ENCODE data around the gene C14orf93. TPM values are rescaled to one million over a fixed set of nuclear protein-coding genes. Genes with fewer than 3 reads are reported as not detected.

The C14orf93 gene
- total RNA-seq, 1 experiment from 2014 or later, result 8.2 TPM

- TF ChIP-seq, protein P1, sequence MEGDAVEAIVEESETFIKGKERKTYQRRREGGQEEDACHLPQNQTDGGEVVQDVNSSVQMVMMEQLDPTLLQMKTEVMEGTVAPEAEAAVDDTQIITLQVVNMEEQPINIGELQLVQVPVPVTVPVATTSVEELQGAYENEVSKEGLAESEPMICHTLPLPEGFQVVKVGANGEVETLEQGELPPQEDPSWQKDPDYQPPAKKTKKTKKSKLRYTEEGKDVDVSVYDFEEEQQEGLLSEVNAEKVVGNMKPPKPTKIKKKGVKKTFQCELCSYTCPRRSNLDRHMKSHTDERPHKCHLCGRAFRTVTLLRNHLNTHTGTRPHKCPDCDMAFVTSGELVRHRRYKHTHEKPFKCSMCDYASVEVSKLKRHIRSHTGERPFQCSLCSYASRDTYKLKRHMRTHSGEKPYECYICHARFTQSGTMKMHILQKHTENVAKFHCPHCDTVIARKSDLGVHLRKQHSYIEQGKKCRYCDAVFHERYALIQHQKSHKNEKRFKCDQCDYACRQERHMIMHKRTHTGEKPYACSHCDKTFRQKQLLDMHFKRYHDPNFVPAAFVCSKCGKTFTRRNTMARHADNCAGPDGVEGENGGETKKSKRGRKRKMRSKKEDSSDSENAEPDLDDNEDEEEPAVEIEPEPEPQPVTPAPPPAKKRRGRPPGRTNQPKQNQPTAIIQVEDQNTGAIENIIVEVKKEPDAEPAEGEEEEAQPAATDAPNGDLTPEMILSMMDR (conservative IDR thresholded peaks at IDR 0.05), result no peak
- Histone ChIP-seq H3K4ac (ENCODE audit: low read depth, low read length) (no peak overlapping the region), H3T11ph (ENCODE audit: low read length) (no peak overlapping the region), H3K79me1 (ENCODE audit: insufficient read depth, low read depth, low read length, poor library complexity, severe bottlenecking) (no peaks in the 10 kb centered on the region), H2BK5ac (ENCODE audit: insufficient read length, low read length) (no peak overlapping the region), H3K14ac (ENCODE audit: insufficient read depth, low read length) (no peak overlapping the region), H3K4me2 (ENCODE audit: insufficient read depth, insufficient read length, low read length) (no peak overlapping the region), H2BK20ac (ENCODE audit: low read depth, low read length, poor library complexity, severe bottlenecking) (no peak overlapping the region), H3K56ac (ENCODE audit: insufficient read length, low read depth, low read length) (no peak overlapping the region), H3K23ac (ENCODE audit: insufficient read length, low read depth, low read length) (no peak overlapping the region), H4K5ac (ENCODE audit: insufficient read length, low read depth, low read length) (no peak overlapping the region), H4K20me1 (ENCODE audit: control insufficient read depth, insufficient read depth, insufficient read length) (no peaks in the 10 kb centered on the region), H3K9ac (ENCODE audit: extremely low read depth, insufficient read length, low read length) (no peak overlapping the region), H2BK15ac (ENCODE audit: low read depth, low read length) (no peak overlapping the region), H3K79me2 (ENCODE audit: insufficient read depth, low read length) (no peaks in the 10 kb centered on the region), H3K27me3 (ENCODE audit: insufficient read depth, low read length) (no peaks in the 10 kb centered on the region), H4K8ac (replicated peaks; ENCODE audit: insufficient read length, low read depth, low read length) (no peak overlapping the region), H3K27ac (ENCODE audit: insufficient read length, low read depth, low read length) (no peak overlapping the region), H2AK5ac (ENCODE audit: insufficient read length, low read length) (no peak overlapping the region), H3K9me3 (ENCODE audit: control insufficient read depth, low read depth, low read length) (no peaks in the 10 kb centered on the region), H3K18ac (ENCODE audit: insufficient read length, low read depth, low read length) (no peak overlapping the region), H4K91ac (ENCODE audit: insufficient read length, low read depth, low read length) (no peak overlapping the region), H2BK12ac (ENCODE audit: insufficient read length, low read depth, low read length) (no peak overlapping the region), H2AFZ (ENCODE audit: low read length) (no peak overlapping the region), H3K23me2 (ENCODE audit: insufficient read length, low read depth, low read length, poor library complexity, severe bottlenecking) (no peaks in the 10 kb centered on the region), H2BK120ac (ENCODE audit: low read depth, low read length, poor library complexity, severe bottlenecking) (no peak overlapping the region), H3K4me1 (ENCODE audit: insufficient read depth, low read length) (no peaks in the 10 kb centered on the region)
- no peak for DNase-seq
- H3K27ac Mint-ChIP-seq, result peak overlapping the region in 2 of 3 experiments; percentile 7 to 36; a peak in 2 of 7 replicates
- H3K27me3 Mint-ChIP-seq (ENCODE audit: low read depth), result 0 out of 2 replicates have a peak, but pooled peaks cover 1% of the 10 kb centered on the region
- H3K4me1 Mint-ChIP-seq, result peaks cover 6 to 20% of the 10 kb centered on the region in 2 experiments
- H3K4me3 Mint-ChIP-seq, result no peak overlapping the region
- H3K9me3 Mint-ChIP-seq, result no peaks in the 10 kb centered on the region
- peaks cover 7 to 25% (median 16%) of the 10 kb centered on the region in 3 experiments for H3K36me3 Mint-ChIP-seq (ENCODE audit: insufficient read depth in 1 of 3, low read depth in 3 of 3)
- no CpG with 5 or more reads among the region's 85 CpGs for WGBS (ENCODE audit: extremely low coverage, insufficient read length, low lambda C conversion rate)
Measured at GRCh38 chr14:23047751-23048693, 38.1 kb upstream of the C14orf93 start.

Measured in H9 (cell line).